HepG2 (cell line): ENCODE data around the gene OPA3. TPM values are rescaled to one million over a fixed set of nuclear protein-coding genes. Genes with fewer than 3 reads are reported as not detected.

Source experiments
- ATAC-seq: fragments of 200-7000 bp; cut with Tn5 transposase; 3 replicates; pipeline ENCODE4 v1.9.1; 2020; ENCODE audit warnings: mild to moderate bottlenecking, moderate library complexity
- BruUV-seq: library from RNA; stranded (reverse); fragments of 400-500 nt; replicated peaks from 2 replicates; lab custom pipeline; 2021; lab: Mats Ljungman, UMichigan
- CTCF ChIA-PET: fragments of 300-600 bp; formaldehyde crosslinking; extraction: SDS; loops from one replicate; lab custom pipeline; 2021; ENCODE audit warnings: low total read pairs, inconsistent platforms, low intra/inter-chr PET ratio; lab: Yijun Ruan, JAX
- POLR2A ChIA-PET: fragments of 350-600 bp; sonication (Branson Sonifier 250); formaldehyde crosslinking; loops from one replicate; lab custom pipeline; 2020; ENCODE audit warnings: antibody characterized with exemption, inconsistent platforms; lab: Yijun Ruan, JAX
- DNase-seq: peaks from one replicate; pipeline ENCODE4 v3.0.0-alpha.2; 2015; ENCODE audit warnings: low spot score
- FAIRE-seq: peaks from 3 replicates; lab custom pipeline; 2011; peaks lifted over from hg19 to GRCh38; lab: Jason Lieb, UNC
- H2AFZ ChIP-seq: one replicate; pipeline ENCODE4 v1.6.1; 2011; ENCODE audit warnings: low read length, inconsistent platforms
- H3K27ac ChIP-seq: fragments of 300-600 bp; 3 replicates; pipeline ENCODE4 v1.8.0; 2011; ENCODE audit warnings: mixed run types, mild to moderate bottlenecking, mixed read lengths, low read length, inconsistent platforms; ENCODE audit not compliant: insufficient read depth; ENCODE audit errors: extremely low read length
- H3K27me3 ChIP-seq, 2 experiments: fragments of 200-600 bp in 1 of 2; 2 replicates in 1 of 2; 3 replicates in 1 of 2; pipeline versions ENCODE4 v1.6.0 to v1.8.0; 2011; ENCODE audit warnings: low read length in 2 of 2, mild to moderate bottlenecking in 2 of 2, moderate library complexity in 2 of 2, inconsistent platforms in 1 of 2; ENCODE audit not compliant: insufficient read depth in 2 of 2, control insufficient read depth in 1 of 2
- H3K36me3 ChIP-seq, 2 experiments: fragments of 200-600 bp in 1 of 2; replicated peaks in 1 of 2; 2 replicates in 1 of 2; 3 replicates in 1 of 2; pipeline versions ENCODE4 v1.5.1 to v1.8.0; 2011; ENCODE audit warnings: low read length in 2 of 2, inconsistent platforms in 1 of 2; ENCODE audit not compliant: insufficient read depth in 2 of 2, control insufficient read depth in 1 of 2
- H3K4me1 ChIP-seq: 2 replicates; pipeline ENCODE4 v1.5.1; 2012; ENCODE audit warnings: low read length, inconsistent platforms; ENCODE audit not compliant: insufficient read depth
- H3K4me2 ChIP-seq: 2 replicates; pipeline ENCODE4 v1.6.0; 2011; ENCODE audit warnings: low read depth, low read length, inconsistent platforms
- H3K4me3 ChIP-seq, 3 experiments: fragments of 200-600 bp in 1 of 3; sonication (generic), shearing (Covaris generic) in 1 of 3; replicated peaks in 1 of 3; 2 replicates each; pipeline ENCODE4 v1.5.1; 2011 to 2016; ENCODE audit warnings: low read length in 3 of 3, inconsistent platforms in 2 of 3, low read depth in 2 of 3, mild to moderate bottlenecking in 2 of 3, control low read depth in 1 of 3, mixed read lengths in 1 of 3; ENCODE audit not compliant: insufficient read depth in 1 of 3
- H3K79me2 ChIP-seq: one replicate; pipeline ENCODE4 v1.6.1; 2011; ENCODE audit warnings: low read length, inconsistent platforms; ENCODE audit not compliant: insufficient read depth
- H3K9ac ChIP-seq: 2 replicates; pipeline ENCODE4 v1.6.0; 2011; ENCODE audit warnings: mild to moderate bottlenecking, low read depth, low read length, inconsistent platforms; ENCODE audit not compliant: insufficient read depth
- H3K9me3 ChIP-seq: 2 replicates; pipeline ENCODE4 v1.5.1; 2012; ENCODE audit warnings: mild to moderate bottlenecking, low read length
- H4K20me1 ChIP-seq: 2 replicates; pipeline ENCODE4 v1.6.0; 2011; ENCODE audit warnings: inconsistent platforms, mild to moderate bottlenecking, low read length, moderate library complexity; ENCODE audit not compliant: insufficient read depth
- ATF6 ChIP-seq: sonication (generic); formaldehyde crosslinking; conservative IDR thresholded peaks from 2 replicates; pipeline ENCODE4 v1.4.0; 2020; ENCODE audit warnings: missing genetic modification reagents
- MATR3 ChIP-seq: sonication (generic); formaldehyde crosslinking; IDR thresholded peaks from 2 replicates; pipeline ENCODE4 v1.4.0; 2020; ENCODE audit warnings: missing genetic modification reagents
- ZBTB40 ChIP-seq, 2 experiments: fragments of 450-650 bp in 1 of 2; sonication (generic) in 1 of 2; formaldehyde crosslinking in 1 of 2; IDR thresholded peaks; 2 replicates each; pipeline versions ENCODE4 v1.6.1 to v1.8.0; 2016 to 2022; ENCODE audit warnings: antibody characterized with exemption in 1 of 2, mild to moderate bottlenecking in 1 of 2, missing genetic modification reagents in 1 of 2
- ZNF839 ChIP-seq: sonication (generic); formaldehyde crosslinking; IDR thresholded peaks from 2 replicates; pipeline ENCODE4 v1.4.0; 2020; ENCODE audit warnings: missing genetic modification reagents, mild to moderate bottlenecking, borderline replicate concordance
- ZNF891 ChIP-seq: sonication (generic); formaldehyde crosslinking; IDR thresholded peaks from 2 replicates; pipeline ENCODE4 v1.5.0; 2020; ENCODE audit warnings: mild to moderate bottlenecking, missing genetic modification reagents
- WGBS: methylation state at CpG from one replicate; pipeline ENCODE4 v1.1.6; 2017; ENCODE audit warnings: low lambda C conversion rate; 5-methylcytosine and 5-hydroxymethylcytosine counted together
- in situ Hi-C: cut with HindIII; loops from 2 replicates; pipeline ENCODE4 v1.10.0; 2017; ENCODE audit warnings: low pct_unique_long_range_greater_than_20kb; ENCODE audit not compliant: extremely low pct_ligation_motif_present
- intact Hi-C: fragments of 100-400 bp; cut with micrococcal nuclease; formaldehyde crosslinking; loops from one replicate; pipeline ENCODE4 v1.10.0; 2022; ENCODE audit not compliant: unreplicated experiment
- polyA plus RNA-seq, 8 experiments: library from polyadenylated mRNA; depleted of rRNA in 3 of 8; stranded (reverse) in 7 of 8; unstranded in 1 of 8; fragments of >200 nt; fragmentation: Illumina TruSeq in 4 of 8; extraction: Trizol in 4 of 8; gene quantifications; 2 replicates each; pipeline versions ENCODE4 v1.2.1 to v1.2.3, GENCODE V29; 2011 to 2016; ENCODE audit warnings: low read depth in 4 of 8, missing spikeins in 1 of 8, mixed read lengths in 1 of 8; ENCODE audit not compliant: insufficient read depth in 1 of 8
- total RNA-seq, 5 experiments: library from RNA; depleted of rRNA; stranded (reverse); fragments of >200 nt; fragmentation: Illumina TruSeq; extraction: Trizol; gene quantifications; 2 replicates each; pipeline ENCODE4 v1.2.3, GENCODE V29; 2016; ENCODE audit warnings: low read depth in 1 of 5

The OPA3 gene
- total and polyA plus RNA-seq, 2 of the 13 experiments (the other 11 are each of a cell fraction or from before 2014, with no cell fraction given) = 8.3 to 17.7 TPM

- no peaks in the 10 kb centered on the region for H3K9me3 ChIP-seq
- no peaks in the 10 kb centered on the region for H3K27me3 ChIP-seq
- no TSS peak for BruUV-seq
- ChIA-PET POLR2A (no interaction called here), CTCF (no interaction called here)
- peaks cover 21 to 40% of the 10 kb centered on the region in 2 experiments; a peak in 4 of 5 replicates for H3K36me3 ChIP-seq
- WGBS = 93% methylated on average over 50 of the region's 50 CpGs
- no peak for FAIRE-seq
- H3K27ac ChIP-seq = peak overlapping the region; percentile 43
- no peak overlapping the region for H3K9ac ChIP-seq
- peaks cover 19% of the 10 kb centered on the region for H3K79me2 ChIP-seq
- H3K4me3 ChIP-seq = no peak overlapping the region
- intact Hi-C loops (no loop called here), in situ Hi-C loops (no loop called here)
- peaks cover 56% of the 10 kb centered on the region for H3K4me1 ChIP-seq
- ATAC-seq = no peak
- TF ChIP-seq ZNF891 (CRISPR knock-in tag) = 0 out of 2 replicates have a peak, but pooled peaks have one; percentile 38
- no peak for TF ChIP-seq ZNF839 (CRISPR knock-in tag)
- TF ChIP-seq ZBTB40 (IDR thresholded peaks at IDR 0.05) = no peak
- TF ChIP-seq ZBTB40 (CRISPR knock-in tag; IDR thresholded peaks at IDR 0.05) = 0 out of 2 replicates have a peak, but pooled peaks have one; percentile 20
- no peak for TF ChIP-seq MATR3 (CRISPR knock-in tag)
- no peak for TF ChIP-seq ATF6 (CRISPR knock-in tag)
- DNase-seq = no peak
- H4K20me1 ChIP-seq = peaks cover 5% of the 10 kb centered on the region
- H3K4me2 ChIP-seq = peak overlapping the region; percentile 18; the same call in 1 of the 2 replicates
- H2AFZ ChIP-seq = no peak overlapping the region
Observed at GRCh38 chr19:45517641-45518468, 66.7 kb downstream of the OPA3 start.
